ENCODE measurements around the gene KCNQ2.

- no peak for TF ChIP-seq ZNF8 (CRISPR knock-in tag; IDR thresholded peaks at IDR 0.05)
- no peak for TF ChIP-seq BACH2 (CRISPR knock-in tag; IDR thresholded peaks at IDR 0.05; ENCODE audit: borderline replicate concordance)
- no peak for TF ChIP-seq PATZ1 (CRISPR knock-in tag; IDR thresholded peaks at IDR 0.05; ENCODE audit: borderline replicate concordance)
- no peak for TF ChIP-seq OSR1 (CRISPR knock-in tag; IDR thresholded peaks at IDR 0.05)
- no peak for TF ChIP-seq ARNTL (CRISPR knock-in tag; IDR thresholded peaks at IDR 0.05; ENCODE audit: borderline replicate concordance, low read depth)
- TF ChIP-seq, protein P1, sequence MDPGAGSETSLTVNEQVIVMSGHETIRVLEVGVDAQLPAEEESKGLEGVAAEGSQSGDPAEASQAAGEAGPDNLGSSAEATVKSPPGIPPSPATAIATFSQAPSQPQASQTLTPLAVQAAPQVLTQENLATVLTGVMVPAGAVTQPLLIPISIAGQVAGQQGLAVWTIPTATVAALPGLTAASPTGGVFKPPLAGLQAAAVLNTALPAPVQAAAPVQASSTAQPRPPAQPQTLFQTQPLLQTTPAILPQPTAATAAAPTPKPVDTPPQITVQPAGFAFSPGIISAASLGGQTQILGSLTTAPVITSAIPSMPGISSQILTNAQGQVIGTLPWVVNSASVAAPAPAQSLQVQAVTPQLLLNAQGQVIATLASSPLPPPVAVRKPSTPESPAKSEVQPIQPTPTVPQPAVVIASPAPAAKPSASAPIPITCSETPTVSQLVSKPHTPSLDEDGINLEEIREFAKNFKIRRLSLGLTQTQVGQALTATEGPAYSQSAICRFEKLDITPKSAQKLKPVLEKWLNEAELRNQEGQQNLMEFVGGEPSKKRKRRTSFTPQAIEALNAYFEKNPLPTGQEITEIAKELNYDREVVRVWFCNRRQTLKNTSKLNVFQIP (CRISPR knock-in tag; IDR thresholded peaks at IDR 0.05; ENCODE audit: borderline replicate concordance, low read depth), result no peak
- no peak for TF ChIP-seq GLIS3 (CRISPR knock-in tag; IDR thresholded peaks at IDR 0.05)
- no peak for TF ChIP-seq ZFP30 (CRISPR knock-in tag; IDR thresholded peaks at IDR 0.05)
- TF ChIP-seq TCF4 (CRISPR knock-in tag; IDR thresholded peaks at IDR 0.05; ENCODE audit: borderline replicate concordance), result no peak
- TF ChIP-seq PPARA (CRISPR knock-in tag; IDR thresholded peaks at IDR 0.05; ENCODE audit: borderline replicate concordance), result no peak
- TF ChIP-seq ZFP3 (CRISPR knock-in tag; IDR thresholded peaks at IDR 0.05), result no peak
Observed at GRCh38 chr20:63433756-63434531, 38.5 kb downstream of the KCNQ2 start.

All from SK-N-SH treated with all-trans-retinoic acid at 6 μM for 48 hours (cell line).